HK-2 (cell line): ENCODE data around the gene PLXDC2.

ENCODE experiments used
- DNase-seq: peaks from one replicate; pipeline ENCODE4 v3.0.0-alpha.2; 2018; ENCODE audit not compliant: unreplicated experiment

The PLXDC2 gene

GRCh38 chr10:20271490-20271889 is 455.3 kb downstream of the PLXDC2 start:
- DNase-seq: no peak

DNA sequence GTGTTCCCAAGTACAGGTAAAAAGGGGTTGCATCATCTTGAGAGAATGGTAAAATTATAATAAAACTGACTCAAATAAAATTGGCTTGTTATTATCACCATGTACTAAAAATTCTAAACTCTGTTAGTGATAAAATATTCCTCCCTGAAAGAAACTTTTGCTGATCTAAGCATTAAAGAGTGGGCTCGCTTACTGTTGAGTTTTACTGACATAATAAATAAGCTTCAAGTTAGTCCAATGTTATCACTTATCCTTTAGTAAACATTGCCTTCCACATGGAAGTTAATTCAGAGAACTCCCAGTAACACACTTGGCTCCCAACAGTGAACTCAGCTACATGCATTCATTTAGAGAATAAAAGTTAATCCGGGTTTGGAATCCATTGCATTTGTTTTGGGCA is 456.4 kb downstream of the PLXDC2 start:
- no peak for DNase-seq

GRCh38 chr10:20274571-20274970 is 458.3 kb downstream of the PLXDC2 start:
- DNase-seq: no peak

DNA sequence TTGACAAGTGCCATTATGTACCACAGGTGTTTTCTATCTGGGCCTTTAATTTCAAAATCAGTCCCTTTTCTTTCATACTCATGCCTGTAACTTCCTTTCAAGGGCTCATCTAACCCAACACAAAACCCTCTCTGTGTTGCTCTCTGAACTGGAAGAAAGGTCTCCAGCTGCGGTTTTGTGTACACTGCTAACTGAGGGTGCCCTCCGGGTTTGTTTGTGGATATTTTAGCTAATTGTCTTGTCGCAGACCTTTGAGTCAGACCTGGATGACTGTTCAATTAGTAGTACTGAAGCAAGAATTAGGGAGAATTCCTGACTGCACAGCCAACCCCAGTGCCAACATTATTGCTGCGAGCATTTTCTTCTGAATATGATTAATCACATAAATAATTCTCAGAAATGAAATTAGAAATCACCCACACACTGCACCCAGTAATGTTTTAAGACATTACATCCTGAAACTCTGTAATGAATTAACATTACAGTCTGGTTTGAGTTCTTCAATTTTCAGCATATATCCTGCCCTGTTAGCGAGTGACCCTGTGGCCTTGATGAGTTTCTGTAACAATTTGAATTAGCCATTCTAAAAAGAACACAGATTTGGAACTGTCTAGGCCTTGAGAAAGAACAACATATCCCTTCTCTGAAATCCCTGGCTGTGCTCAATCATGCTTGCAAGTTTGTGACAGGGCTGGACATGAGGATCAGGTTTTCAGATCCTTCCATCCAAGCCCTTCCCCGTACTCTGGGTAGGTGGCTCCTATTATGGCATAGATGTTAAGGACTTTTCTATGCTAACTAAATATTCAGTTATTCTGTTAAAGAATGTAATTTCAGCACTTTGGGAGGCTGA is 460.1 kb downstream of the PLXDC2 start:
- no peak for DNase-seq

DNA sequence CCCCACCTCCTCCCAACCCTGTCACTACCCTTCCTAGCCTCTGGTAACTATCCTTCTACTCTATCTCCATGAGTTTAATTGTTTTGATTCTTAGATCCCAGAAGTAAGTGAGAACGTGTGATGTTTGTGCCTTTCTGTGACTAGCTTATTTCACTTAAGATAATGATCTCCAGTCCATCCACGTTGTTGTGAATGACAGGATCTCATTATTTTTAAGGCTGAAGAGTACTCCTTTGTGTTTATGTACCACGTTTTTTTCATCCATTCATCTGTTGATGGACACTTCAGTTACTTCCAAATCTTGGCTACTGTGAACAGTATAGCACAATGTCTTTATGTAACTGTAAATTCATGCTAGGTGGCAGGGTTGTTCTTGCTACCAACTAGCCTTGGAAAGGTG is 461.6 kb downstream of the PLXDC2 start:
- DNase-seq: no peak

DNA sequence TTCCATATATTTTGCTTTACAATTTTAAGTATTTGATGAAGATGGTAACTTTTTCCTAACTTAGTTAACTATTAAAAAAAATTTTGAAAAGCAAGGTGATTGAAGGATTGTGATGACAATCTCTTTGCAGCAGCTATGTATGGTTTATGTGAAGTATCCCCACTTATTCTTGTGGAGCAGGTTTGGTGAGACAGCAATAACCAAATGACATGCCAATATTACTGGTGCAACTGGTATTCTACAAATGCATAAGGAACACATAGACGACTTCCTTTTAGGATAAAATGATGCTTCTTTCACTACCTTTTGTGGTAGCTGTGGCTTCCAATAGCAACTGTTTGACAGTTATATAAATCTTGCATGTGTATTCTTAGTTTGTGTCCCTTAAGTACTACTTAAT is 465.3 kb downstream of the PLXDC2 start:
- no peak for DNase-seq

DNA sequence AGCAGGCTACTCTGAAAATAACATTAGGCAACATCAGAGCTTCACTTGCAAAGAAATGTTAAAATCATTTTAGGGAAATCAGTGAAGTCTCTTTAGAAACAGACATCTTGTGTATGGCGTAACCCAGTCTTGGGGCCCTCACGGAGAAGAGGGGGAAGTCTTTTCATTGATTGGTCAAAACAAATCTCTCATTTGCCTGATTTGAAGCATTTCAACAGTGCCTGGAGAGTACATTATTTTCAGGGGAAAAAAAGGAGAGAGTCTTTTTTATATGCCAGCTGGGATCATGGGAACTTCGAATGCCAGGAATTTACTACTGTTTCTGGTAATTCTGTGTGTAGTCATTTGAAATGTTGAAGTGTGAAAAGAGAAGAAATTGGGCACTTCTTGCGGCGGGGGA is 471.4 kb downstream of the PLXDC2 start:
- DNase-seq: no peak

DNA sequence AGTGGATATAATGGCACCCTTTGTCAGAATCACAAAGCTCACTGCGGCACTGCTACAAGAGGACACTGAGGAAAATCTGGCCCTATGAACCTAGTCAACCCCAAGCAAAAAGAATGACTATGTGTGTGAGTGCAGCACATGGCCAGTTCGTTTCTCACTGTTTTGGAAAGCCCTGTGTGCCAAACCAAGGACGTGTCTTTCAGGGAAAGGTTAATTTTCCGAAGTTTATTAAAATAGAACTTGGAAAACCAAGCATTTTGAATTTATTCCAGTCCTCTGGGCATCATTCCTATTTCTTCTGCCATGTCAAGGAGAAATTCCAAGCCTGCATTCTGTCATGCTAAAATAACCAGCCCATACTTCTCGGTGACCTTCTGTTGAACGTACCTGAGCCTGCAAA is 471.8 kb downstream of the PLXDC2 start:
- no peak for DNase-seq

- no peak for DNase-seq
Observed at GRCh38 chr10:20289070-20289828, 473.0 kb downstream of the PLXDC2 start.

- no peak for DNase-seq
Observed at GRCh38 chr10:20298417-20298816, 482.2 kb downstream of the PLXDC2 start.

DNA sequence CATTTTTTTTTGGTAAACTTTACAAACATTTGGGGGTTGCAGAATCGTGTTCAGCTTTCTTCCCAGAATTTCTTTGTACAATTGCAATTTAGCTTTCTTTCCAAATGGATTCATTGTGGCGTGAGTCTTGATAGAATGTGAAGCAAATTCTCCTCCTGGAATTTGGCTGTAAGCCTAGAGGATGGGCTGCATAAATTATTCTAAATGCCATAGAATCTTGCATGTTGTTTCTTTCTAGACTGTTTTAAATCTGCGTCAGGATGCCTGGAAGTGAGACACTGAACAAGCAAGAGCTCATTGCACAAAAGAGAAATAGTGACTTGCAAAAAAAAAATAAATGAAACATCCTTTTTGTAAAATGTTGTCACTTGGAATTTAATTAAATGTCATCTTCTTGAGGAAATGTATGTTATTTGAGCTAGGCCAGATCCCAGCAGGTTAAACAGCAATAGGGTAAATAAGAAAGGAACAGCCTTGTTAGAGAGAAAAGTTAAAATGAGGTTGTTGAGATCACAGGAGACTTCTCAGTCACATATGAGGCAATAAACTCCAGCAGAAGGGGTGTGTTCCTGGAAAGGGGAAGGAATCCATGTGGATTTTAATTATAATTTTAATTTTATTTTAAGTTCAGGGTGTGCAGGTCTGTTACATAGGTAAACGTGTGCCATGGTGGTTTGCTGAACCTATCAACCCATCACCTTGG is 483.0 kb downstream of the PLXDC2 start:
- DNase-seq: no peak

DNA sequence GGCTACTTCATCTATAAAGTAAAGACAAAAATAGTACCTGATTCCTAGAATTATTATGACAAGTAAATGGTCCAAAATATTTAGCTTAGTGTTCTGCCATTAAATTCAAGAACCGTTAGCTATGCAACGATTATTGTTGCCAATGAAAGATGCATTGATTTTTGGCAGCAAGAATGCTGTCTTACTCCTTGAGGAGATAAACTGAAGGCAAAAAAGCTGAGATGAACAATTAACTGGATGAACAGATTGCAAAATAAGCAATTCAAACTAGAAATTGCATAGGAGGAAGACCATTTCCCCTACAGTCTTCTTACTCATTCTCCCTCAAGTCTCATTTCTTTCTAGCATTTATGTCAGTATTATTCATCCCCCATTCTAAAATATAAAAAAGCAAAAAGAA is 484.5 kb downstream of the PLXDC2 start:
- no peak for DNase-seq

GRCh38 chr10:20302033-20302432 is 485.8 kb downstream of the PLXDC2 start:
- DNase-seq: no peak

DNA sequence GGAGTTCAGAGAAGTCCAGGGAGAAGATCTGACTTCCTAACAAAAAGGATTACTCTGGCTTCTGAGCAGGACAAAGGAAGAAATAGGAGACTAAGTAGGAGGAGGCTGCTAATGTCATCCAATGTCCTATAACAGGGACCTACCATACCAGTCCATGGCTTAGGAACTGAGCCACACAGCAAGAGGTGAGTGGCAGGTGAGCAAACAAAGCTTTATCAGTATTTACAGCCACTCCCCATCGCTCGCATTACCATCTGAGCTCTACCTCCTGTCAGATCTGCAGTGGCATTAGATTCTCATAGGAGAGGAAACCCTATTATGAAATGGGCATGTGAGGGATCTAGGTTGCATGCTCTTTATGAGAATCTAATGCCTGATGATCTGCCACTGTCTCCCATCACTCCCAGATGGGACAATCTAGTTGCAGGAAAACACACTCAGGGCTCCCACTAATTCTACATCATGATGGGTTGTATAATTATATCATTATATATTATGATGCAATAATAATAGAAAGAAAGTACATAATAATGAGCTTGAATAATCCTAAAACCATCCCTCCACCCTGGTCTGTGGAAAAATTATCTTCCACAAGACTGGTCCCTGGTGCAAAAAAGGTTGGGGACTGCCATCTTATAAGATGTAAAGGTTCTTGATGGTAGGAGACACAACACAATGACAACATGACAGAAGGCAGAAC is 487.4 kb downstream of the PLXDC2 start:
- DNase-seq: no peak

DNA sequence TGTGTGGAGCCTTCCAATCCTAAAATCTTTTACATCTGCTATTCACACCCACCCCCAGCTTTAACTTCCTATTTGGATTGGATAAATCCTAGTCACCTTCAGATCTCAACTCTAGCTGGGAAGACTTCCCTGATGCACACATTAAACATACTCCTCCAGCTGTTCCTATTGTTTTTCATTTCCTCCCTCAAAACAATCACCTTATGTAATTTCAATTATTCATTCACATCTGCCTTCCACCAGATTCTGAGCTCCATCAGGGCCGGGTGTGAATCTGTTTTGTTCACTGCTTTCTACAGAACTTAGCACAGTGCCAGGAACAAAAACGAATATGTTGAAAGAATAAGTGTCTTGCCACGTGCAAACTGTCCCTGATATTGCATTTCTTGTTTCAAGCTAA is 497.4 kb downstream of the PLXDC2 start:
- no peak for DNase-seq

GRCh38 chr10:20314431-20314830 is 498.2 kb downstream of the PLXDC2 start:
- DNase-seq: no peak

DNA sequence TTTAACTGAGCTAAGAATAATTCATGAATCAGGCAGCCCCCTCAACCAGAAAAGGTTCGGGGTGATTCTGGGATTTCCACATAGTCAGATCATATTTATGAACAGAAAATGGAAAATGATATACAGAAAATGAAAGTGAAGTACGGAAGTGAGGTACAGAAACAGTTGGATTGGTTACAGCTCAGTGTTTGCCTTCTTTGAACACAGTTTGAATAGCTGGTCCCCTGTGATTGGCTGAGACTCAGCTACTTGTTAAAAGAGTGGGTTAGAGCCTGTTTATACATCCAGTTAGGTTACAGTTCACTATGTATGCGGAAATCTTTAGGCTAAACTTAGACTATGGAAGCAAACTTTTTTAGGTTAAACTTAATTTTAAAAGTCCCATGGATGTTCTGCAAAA is 511.7 kb downstream of the PLXDC2 start:
- DNase-seq: no peak

DNA sequence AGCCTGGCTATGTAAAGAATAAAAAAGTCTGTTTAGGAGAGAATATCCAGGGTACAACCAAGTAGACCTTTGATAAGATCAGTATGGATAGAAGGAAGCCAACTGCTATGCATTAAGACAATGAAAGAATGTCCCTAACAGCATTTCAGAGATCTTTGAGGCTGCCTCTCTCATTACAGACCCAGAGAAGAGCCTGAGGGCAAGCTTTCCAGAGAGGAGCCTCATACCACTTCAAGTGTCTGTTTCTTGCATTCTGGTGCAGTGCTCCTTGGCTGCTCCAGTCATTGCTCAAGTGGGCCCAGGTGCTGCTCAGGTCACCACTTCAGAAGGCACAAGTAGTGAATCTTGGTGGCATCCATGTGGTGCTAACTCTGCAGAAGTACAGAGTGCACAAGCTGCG is 514.0 kb downstream of the PLXDC2 start:
- no peak for DNase-seq

DNA sequence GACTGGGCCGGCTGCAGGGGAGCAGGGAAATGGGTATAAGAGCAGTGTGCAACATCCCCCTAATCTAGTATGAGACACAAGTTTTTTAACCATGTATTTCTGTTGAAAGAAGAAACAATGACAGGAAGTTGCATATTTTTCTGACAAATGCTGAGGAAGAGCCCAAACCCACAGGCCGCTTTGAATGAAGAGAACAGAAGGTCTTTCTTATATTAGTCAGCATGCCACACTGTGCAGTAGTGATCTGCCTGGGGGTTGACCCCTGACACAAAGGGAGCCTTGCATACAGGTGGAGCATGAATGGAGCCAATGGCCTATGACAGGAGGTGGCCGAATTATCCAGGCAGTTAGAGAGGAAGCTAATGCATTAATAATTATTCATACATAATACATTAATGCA is 518.3 kb downstream of the PLXDC2 start:
- DNase-seq: no peak
